Measurements from ENCODE around the gene SKIL. TPM values are rescaled to one million over a fixed set of nuclear protein-coding genes. Genes with fewer than 3 reads are reported as not detected.

The SKIL gene
- total and polyA plus RNA-seq, 11 donors, result 6.6 to 33.6 (median 24.0) TPM

DNA sequence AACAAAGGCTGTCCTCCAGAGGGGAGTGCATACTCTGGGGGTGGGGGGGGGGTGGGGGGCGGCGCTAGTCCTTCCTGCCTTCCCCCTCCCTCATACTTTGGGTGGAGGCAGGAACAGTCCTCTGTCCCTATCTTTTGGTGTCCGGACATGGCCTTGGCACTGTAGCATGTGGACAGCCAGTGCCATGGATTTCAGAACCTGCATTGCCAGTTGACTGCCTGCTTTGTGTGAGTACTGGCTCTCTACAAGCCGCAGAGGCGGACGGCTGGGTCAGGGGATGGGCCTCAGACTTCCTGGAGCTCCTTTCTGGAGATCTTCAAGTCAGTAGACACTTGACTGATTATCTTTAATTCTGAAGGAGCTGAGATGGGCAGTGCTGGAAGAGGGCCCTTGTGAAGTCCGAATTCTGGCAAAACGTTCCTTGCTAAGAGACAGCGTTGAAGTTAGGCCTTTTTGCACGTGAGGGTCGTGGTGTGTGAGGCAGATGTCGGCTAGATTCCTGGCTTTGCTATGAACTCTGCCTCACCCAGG is 63.7 kb downstream of the SKIL start:
- Histone ChIP-seq H3K27ac (peak overlapping the region in 11 of 12 donors; percentile 14 to 70 (median 45)), H3K4me1 (peaks cover 0 to 34% (median 22%) of the 10 kb centered on the region in 12 donors), H3K4me3 (peak overlapping the region in 9 of 12 donors; percentile 17 to 61 (median 44)), H3K9me3 (no peaks in the 10 kb centered on the region), H3K36me3 (no peaks in the 10 kb centered on the region), H3K27me3 (peaks cover 0 to 37% (median 23%) of the 10 kb centered on the region in 9 donors)
- peak in 1 of 5 donors; percentile 17 for DNase-seq
- WGBS, 4 donors, result 37 to 48% (median 43%) methylated on average over 11 to 12 of the region's 12 CpGs
- peak; percentile 20 to 27 (median 24) for ATAC-seq
- TF ChIP-seq POLR2A (IDR thresholded peaks at IDR 0.05), result no peak
- TF ChIP-seq, protein P1, sequence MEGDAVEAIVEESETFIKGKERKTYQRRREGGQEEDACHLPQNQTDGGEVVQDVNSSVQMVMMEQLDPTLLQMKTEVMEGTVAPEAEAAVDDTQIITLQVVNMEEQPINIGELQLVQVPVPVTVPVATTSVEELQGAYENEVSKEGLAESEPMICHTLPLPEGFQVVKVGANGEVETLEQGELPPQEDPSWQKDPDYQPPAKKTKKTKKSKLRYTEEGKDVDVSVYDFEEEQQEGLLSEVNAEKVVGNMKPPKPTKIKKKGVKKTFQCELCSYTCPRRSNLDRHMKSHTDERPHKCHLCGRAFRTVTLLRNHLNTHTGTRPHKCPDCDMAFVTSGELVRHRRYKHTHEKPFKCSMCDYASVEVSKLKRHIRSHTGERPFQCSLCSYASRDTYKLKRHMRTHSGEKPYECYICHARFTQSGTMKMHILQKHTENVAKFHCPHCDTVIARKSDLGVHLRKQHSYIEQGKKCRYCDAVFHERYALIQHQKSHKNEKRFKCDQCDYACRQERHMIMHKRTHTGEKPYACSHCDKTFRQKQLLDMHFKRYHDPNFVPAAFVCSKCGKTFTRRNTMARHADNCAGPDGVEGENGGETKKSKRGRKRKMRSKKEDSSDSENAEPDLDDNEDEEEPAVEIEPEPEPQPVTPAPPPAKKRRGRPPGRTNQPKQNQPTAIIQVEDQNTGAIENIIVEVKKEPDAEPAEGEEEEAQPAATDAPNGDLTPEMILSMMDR (IDR thresholded peaks at IDR 0.05), result no peak
- intact Hi-C loops (cut with DNase I), result no loop called here

DNA sequence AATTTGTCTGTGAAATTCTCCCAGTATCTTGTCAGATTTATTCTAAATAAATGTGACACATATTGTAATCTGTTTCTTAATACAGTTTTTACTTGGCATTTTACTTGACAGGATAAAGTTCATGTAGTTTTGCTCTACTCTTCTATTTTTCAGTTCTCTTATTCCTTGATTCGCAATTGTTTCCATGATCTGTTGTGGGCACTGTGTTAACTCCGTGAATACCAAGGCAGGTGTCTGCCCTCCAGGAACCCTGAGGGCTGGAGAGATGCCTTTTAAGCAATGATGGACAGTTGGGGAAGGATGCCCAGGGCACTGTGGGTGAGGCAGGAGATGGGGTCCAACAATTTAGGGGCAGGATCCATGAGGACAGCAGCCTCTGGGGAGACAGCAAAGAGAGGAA is 64.2 kb downstream of the SKIL start:
- Histone ChIP-seq H3K36me3 (no peaks in the 10 kb centered on the region), H3K4me1 (peaks cover 0 to 34% (median 22%) of the 10 kb centered on the region in 12 donors), H3K27me3 (peaks cover 0 to 37% (median 18%) of the 10 kb centered on the region in 9 donors), H3K9me3 (no peaks in the 10 kb centered on the region), H3K27ac (peak overlapping the region in 5 of 12 donors; percentile 14 to 45 (median 43)), H3K4me3 (peak overlapping the region in 7 of 12 donors; percentile 22 to 61 (median 53))
- TF ChIP-seq POLR2A (IDR thresholded peaks at IDR 0.05), result no peak
- TF ChIP-seq, protein P1 (IDR thresholded peaks at IDR 0.05), result no peak
- 83 to 91% (median 86%) methylated on average over 2 of the region's 2 CpGs for WGBS, 4 donors
- intact Hi-C loops (cut with DNase I), result no loop called here
- ATAC-seq (no peak), DNase-seq (no peak)

- Histone ChIP-seq H3K9me3 (no peaks in the 10 kb centered on the region), H3K27ac (no peak overlapping the region), H3K36me3 (no peaks in the 10 kb centered on the region), H3K4me1 (peaks cover 0 to 34% (median 21%) of the 10 kb centered on the region in 12 donors), H3K4me3 (no peak overlapping the region), H3K27me3 (peaks cover 0 to 27% (median 16%) of the 10 kb centered on the region in 9 donors)
- ATAC-seq (no peak), DNase-seq (no peak)
- WGBS, 4 donors, result 58 to 85% (median 80%) methylated on average over 6 to 8 of the region's 8 CpGs
- TF ChIP-seq POLR2A (IDR thresholded peaks at IDR 0.05), result no peak
- TF ChIP-seq, protein P1 (IDR thresholded peaks at IDR 0.05), result no peak
- intact Hi-C loops (cut with DNase I), result no loop called here
These were observed 65.6 kb downstream of the SKIL start for GRCh38 chr3:170423001-170423615.

DNA sequence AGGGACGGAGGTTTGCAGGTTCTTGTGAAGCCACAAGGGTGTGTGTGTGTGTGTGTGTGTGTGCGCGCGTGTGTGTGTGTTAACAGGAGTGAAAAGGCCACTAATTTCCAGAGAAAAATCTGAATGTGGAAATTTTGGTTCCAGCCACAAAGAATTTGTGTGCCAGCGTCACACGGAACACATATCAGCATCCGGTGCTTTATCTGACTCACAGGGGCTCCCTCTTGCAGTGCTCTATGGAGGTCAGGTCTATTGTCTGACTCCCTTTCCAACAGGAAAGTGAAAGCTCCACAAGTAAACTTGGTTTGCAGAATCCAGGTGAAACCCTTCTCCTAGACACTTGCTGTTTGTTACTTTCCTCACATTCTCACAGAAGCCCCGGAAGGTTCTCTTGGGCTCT is 67.4 kb downstream of the SKIL start:
- intact Hi-C loops (cut with DNase I), result loop anchor here in 1 of 10 donors (5.0 kb wide), 1 partner anchor 382 kb away; no protein-coding TSS in a partner anchor
- no peak overlapping the region for H3K4me3 ChIP-seq
- 75 to 79% (median 78%) methylated on average over 8 of the region's 8 CpGs for WGBS, 4 donors
- H3K36me3 ChIP-seq, result no peaks in the 10 kb centered on the region
- H3K9me3 ChIP-seq, result no peaks in the 10 kb centered on the region
- H3K4me1 ChIP-seq, result peaks cover 0 to 21% (median 8%) of the 10 kb centered on the region in 12 donors
- H3K27ac ChIP-seq, result no peak overlapping the region
- ATAC-seq (no peak), DNase-seq (no peak)
- H3K27me3 ChIP-seq, result peaks cover 0 to 9% (median 0%) of the 10 kb centered on the region in 9 donors
- TF ChIP-seq, protein P1 (IDR thresholded peaks at IDR 0.05), result no peak
- no peak for TF ChIP-seq POLR2A (IDR thresholded peaks at IDR 0.05)

All from heart left ventricle (tissue), 16 donors.